ENCODE measurements around the gene STT3B. TPM values are rescaled to one million over a fixed set of nuclear protein-coding genes. Genes with fewer than 3 reads are reported as not detected.

Gene STT3B
- total and polyA plus RNA-seq, 2 of the 13 experiments (the other 11 are each of a cell fraction or from before 2014, with no cell fraction given), result 85.0 to 205 TPM

DNA sequence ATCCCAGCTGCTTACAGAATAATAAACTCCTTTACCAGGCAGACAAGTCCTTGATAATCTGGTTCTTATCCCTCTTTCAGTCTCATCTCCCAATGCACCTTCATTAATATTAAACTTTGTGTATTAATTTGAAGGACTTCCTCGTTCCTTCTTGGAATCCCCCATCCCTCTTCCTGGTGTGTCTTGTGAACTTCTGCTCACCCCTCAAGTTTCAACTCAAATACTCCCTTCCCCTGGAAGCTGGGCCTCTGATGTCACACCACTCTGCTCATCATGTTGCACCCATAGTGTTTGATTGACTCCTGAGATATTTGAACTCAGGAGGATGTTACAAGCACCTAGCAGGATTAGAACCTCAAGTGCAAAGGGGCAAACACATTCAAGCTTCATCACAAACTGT, 3.3 kb upstream of the STT3B start (continued):
- TF ChIP-seq LCORL (IDR thresholded peaks at IDR 0.05), result no peak
- no peak for TF ChIP-seq LCORL (CRISPR knock-in tag; IDR thresholded peaks at IDR 0.05)
- TF ChIP-seq NR2F6 (IDR thresholded peaks at IDR 0.05), result no peak
- TF ChIP-seq NR2F6 (CRISPR knock-in tag; IDR thresholded peaks at IDR 0.05), result no peak
- TF ChIP-seq, protein P1, sequence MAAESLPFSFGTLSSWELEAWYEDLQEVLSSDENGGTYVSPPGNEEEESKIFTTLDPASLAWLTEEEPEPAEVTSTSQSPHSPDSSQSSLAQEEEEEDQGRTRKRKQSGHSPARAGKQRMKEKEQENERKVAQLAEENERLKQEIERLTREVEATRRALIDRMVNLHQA (CRISPR knock-in tag; IDR thresholded peaks at IDR 0.05), result no peak
- TF ChIP-seq, protein P2, sequence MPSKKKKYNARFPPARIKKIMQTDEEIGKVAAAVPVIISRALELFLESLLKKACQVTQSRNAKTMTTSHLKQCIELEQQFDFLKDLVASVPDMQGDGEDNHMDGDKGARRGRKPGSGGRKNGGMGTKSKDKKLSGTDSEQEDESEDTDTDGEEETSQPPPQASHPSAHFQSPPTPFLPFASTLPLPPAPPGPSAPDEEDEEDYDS (CRISPR knock-in tag; IDR thresholded peaks at IDR 0.05), result no peak
- TF ChIP-seq HMGA1 (CRISPR knock-in tag; conservative IDR thresholded peaks at IDR 0.05), result no peak
- TF ChIP-seq PAWR (CRISPR knock-in tag; IDR thresholded peaks at IDR 0.05; ENCODE audit: borderline replicate concordance), result no peak
- TF ChIP-seq ZNF570 (CRISPR knock-in tag; IDR thresholded peaks at IDR 0.05; ENCODE audit: borderline replicate concordance), result no peak

DNA sequence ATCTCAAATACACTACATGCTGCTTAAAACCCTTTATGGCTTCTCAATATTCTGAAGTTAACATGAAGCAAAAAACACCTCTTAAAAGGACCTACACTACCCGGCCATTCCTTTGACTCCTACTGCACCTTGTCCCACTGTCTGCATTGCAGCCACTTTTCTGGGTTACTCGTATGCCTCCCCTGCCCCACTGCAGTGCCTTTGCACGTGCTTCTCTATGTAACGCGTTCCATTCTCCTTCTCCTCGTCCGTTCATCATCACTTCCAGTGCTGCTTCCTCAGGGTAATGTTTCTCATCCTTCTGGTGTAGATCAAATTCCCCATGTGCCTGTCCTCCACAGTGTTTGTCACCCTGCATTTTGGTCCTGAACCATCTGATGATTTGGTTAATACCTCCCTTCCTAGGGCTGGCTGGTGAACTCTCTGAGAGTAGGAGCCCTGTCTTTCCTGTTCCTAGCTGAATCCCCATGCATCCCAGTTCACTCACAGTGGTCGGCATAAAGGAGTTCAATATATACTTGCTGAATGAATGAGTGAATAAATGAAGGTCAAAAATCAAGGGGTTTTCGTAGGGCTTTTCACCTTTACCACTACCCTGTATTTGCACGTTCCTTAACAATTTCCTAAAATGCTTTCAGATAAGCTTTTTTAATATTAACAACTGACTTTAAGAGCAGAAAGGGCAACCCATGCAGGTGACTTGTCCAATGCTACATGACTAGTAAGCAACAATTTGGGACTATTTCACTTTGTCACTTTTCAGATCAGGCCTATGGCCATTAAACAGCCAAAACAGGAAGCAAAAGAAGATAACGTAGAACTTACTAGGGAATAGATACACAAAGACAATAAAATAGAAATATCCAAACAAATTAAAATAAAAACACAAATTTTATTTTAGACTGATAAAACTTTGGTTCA, 2.4 kb upstream of the STT3B start:
- no peaks in the 10 kb centered on the region for H3K36me3 ChIP-seq (replicated peaks in 1 of 2; ENCODE audit: control insufficient read depth in 1 of 2, insufficient read depth in 2 of 2, low read length in 2 of 2)
- DNase-seq (ENCODE audit: low spot score), result no peak
- in situ Hi-C loops (cut with HindIII; ENCODE audit: extremely low pct_ligation_motif_present, low pct_unique_long_range_greater_than_20kb) (no loop called here), intact Hi-C loops (cut with micrococcal nuclease; ENCODE audit: unreplicated experiment) (loop anchor here (5.0 to 10.0 kb wide), 2 partner anchors 153 to 235 kb away; no protein-coding TSS in a partner anchor)
- H3K79me2 ChIP-seq (ENCODE audit: insufficient read depth, low read length), result peaks cover 36% of the 10 kb centered on the region
- FAIRE-seq, result no peak
- POLR2A ChIA-PET, result interaction anchor here (2.8 kb wide), 1 partner anchor 153 kb away, joined by 19 read pairs; no protein-coding TSS in a partner anchor
- no peaks in the 10 kb centered on the region; a peak in 1 of 5 replicates for H3K27me3 ChIP-seq (ENCODE audit: control insufficient read depth in 1 of 2, insufficient read depth in 2 of 2, low read length in 2 of 2)
- peak overlapping the region; percentile 88; the same call in 1 of the 2 replicates for H3K9ac ChIP-seq (ENCODE audit: insufficient read depth, low read depth, low read length)
- H2AFZ ChIP-seq (ENCODE audit: low read length), result no peak overlapping the region
- no TSS peak for BruUV-seq (replicated peaks)
- no peaks in the 10 kb centered on the region for H3K9me3 ChIP-seq (ENCODE audit: low read length)
- WGBS (ENCODE audit: low lambda C conversion rate), result 92% methylated on average over 11 of the region's 11 CpGs
- H3K4me1 ChIP-seq (ENCODE audit: insufficient read depth, low read length), result peaks cover 16% of the 10 kb centered on the region
- no peak for ATAC-seq
- H4K20me1 ChIP-seq (ENCODE audit: insufficient read depth, low read length), result peaks cover 15% of the 10 kb centered on the region
- TF ChIP-seq ZNF780A (CRISPR knock-in tag; IDR thresholded peaks at IDR 0.05) (no peak), MAFK (conservative IDR thresholded peaks at IDR 0.05 in 1 of 2, IDR thresholded peaks at IDR 0.05 in 1 of 2; ENCODE audit: low read length in 2 of 2) (no peak), ZBTB21 (CRISPR knock-in tag; IDR thresholded peaks at IDR 0.05) (no peak), NFYB (CRISPR knock-in tag; IDR thresholded peaks at IDR 0.05) (no peak)
- TF ChIP-seq, protein P3, sequence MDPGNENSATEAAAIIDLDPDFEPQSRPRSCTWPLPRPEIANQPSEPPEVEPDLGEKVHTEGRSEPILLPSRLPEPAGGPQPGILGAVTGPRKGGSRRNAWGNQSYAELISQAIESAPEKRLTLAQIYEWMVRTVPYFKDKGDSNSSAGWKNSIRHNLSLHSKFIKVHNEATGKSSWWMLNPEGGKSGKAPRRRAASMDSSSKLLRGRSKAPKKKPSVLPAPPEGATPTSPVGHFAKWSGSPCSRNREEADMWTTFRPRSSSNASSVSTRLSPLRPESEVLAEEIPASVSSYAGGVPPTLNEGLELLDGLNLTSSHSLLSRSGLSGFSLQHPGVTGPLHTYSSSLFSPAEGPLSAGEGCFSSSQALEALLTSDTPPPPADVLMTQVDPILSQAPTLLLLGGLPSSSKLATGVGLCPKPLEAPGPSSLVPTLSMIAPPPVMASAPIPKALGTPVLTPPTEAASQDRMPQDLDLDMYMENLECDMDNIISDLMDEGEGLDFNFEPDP (CRISPR knock-in tag; conservative IDR thresholded peaks at IDR 0.05), result 0 out of 2 replicates have a peak, but pooled peaks have one; percentile 44
- TF ChIP-seq, protein P4, sequence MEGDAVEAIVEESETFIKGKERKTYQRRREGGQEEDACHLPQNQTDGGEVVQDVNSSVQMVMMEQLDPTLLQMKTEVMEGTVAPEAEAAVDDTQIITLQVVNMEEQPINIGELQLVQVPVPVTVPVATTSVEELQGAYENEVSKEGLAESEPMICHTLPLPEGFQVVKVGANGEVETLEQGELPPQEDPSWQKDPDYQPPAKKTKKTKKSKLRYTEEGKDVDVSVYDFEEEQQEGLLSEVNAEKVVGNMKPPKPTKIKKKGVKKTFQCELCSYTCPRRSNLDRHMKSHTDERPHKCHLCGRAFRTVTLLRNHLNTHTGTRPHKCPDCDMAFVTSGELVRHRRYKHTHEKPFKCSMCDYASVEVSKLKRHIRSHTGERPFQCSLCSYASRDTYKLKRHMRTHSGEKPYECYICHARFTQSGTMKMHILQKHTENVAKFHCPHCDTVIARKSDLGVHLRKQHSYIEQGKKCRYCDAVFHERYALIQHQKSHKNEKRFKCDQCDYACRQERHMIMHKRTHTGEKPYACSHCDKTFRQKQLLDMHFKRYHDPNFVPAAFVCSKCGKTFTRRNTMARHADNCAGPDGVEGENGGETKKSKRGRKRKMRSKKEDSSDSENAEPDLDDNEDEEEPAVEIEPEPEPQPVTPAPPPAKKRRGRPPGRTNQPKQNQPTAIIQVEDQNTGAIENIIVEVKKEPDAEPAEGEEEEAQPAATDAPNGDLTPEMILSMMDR (CRISPR knock-in tag; IDR thresholded peaks at IDR 0.05), result no peak
- peak overlapping the region; percentile 60 to 91 (median 65); a peak in 3 of 6 replicates for H3K4me3 ChIP-seq (replicated peaks in 1 of 3; ENCODE audit: insufficient read depth in 1 of 3, low read depth in 2 of 3, low read length in 3 of 3)
- CTCF ChIA-PET (ENCODE audit: low intra/inter-chr PET ratio, low total read pairs), result no interaction called here
- H3K27ac ChIP-seq (ENCODE audit: extremely low read length, insufficient read depth, low read length), result no peak overlapping the region
- H3K4me2 ChIP-seq (ENCODE audit: low read depth, low read length), result peak overlapping the region; percentile 88
